HL-60 (cell line): ENCODE measurements around the gene PRRX2.

Experiments
- DNase-seq, 2 experiments: peaks; one replicate each; pipeline ENCODE4 v3.0.0-alpha.2; 2010 to 2020; ENCODE audit warnings: low read depth in 1 of 2, low spot score in 1 of 2
- H3K27ac ChIP-seq: fragments of 250-450 bp; sonication (Bioruptor Pico); replicated peaks from 2 replicates; pipeline ENCODE4 v1.5.1; 2020; ENCODE audit warnings: mild to moderate bottlenecking, moderate library complexity
- H3K27me3 ChIP-seq: fragments of 250-450 bp; sonication (Bioruptor Pico); 2 replicates; pipeline ENCODE4 v1.5.1; 2021; ENCODE audit warnings: mild to moderate bottlenecking, moderate library complexity; ENCODE audit not compliant: insufficient read depth, poor library complexity, severe bottlenecking
- H3K4me3 ChIP-seq: replicated peaks from 2 replicates; pipeline ENCODE4 v1.5.1; 2011; ENCODE audit warnings: mild to moderate bottlenecking, control low read depth, low read length; ENCODE audit not compliant: insufficient read depth
- CTCF ChIP-seq: IDR thresholded peaks from one replicate; pipeline ENCODE4 v1.5.1; 2011; ENCODE audit warnings: low read length, control low read depth, inconsistent platforms; ENCODE audit not compliant: insufficient read depth
- GABPA ChIP-seq: IDR thresholded peaks from 2 replicates; pipeline ENCODE4 v1.6.1; 2012; ENCODE audit warnings: low read depth
- POLR2AphosphoS5 ChIP-seq: IDR thresholded peaks from 2 replicates; pipeline ENCODE4 v1.6.1; 2012; ENCODE audit warnings: low read depth
- REST ChIP-seq: IDR thresholded peaks from 2 replicates; pipeline ENCODE4 v1.6.1; 2012; ENCODE audit warnings: low read depth; ENCODE audit not compliant: insufficient replicate concordance
- SPI1 ChIP-seq: IDR thresholded peaks from 2 replicates; pipeline ENCODE4 v1.6.1; 2012; ENCODE audit warnings: low read depth, mild to moderate bottlenecking, borderline replicate concordance

The PRRX2 gene

GRCh38 chr9:129756191-129756590 lies 90.7 kb downstream of the PRRX2 start:
- H3K27ac ChIP-seq = no peak overlapping the region
- H3K27me3 ChIP-seq = peaks cover 23% of the 10 kb centered on the region
- no peak for DNase-seq
- H3K4me3 ChIP-seq = no peak overlapping the region
- TF ChIP-seq POLR2AphosphoS5 = no peak
- no peak for TF ChIP-seq REST
- TF ChIP-seq CTCF = no peak
- no peak for TF ChIP-seq GABPA
- no peak for TF ChIP-seq SPI1

DNA sequence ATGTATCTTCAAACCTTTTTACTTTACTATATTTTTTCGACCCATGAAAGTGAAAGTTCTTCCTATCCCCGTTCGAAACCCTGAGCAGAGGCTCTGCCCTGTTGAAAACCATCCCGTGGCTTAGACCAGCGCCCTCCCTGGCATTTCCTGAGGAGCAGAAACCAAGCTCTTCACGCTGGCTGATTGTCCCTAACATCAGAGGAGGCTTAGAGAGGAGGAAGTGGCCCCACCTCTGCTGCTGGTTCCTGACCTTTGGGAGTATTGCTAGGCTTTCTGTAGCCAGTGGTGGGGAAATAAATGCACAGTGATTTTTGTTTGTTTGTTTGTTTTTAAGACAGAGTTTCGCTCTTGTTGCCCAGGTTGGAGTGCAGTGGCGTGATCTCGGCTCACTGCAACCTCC lies 91.6 kb downstream of the PRRX2 start:
- TF ChIP-seq REST (no peak), SPI1 (peak; percentile 52; the same call in 1 of the 2 replicates)

DNA sequence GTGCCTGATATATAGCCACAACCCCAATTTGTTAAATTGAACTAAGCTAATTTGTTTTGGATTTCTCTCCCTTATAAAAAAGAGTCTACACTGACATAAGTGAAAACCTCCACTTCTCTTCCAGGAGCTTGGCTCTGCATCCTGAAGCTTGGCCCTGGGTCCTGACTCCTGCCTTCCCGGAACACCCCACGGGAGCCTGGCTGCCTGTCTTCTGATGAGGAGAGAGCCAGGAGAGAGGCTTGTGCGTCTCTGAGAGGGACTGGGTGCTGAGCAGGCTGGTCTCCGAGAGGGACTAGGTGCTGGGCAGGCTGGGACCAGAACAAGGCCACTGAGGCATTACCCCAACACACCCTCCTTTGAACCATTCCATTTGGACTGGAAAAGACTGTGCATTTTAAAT lies 93.9 kb downstream of the PRRX2 start:
- DNase-seq = no peak
- Histone ChIP-seq H3K4me3 (no peak overlapping the region), H3K27me3 (peaks cover 2% of the 10 kb centered on the region), H3K27ac (no peak overlapping the region)
- TF ChIP-seq REST (no peak), GABPA (no peak), CTCF (no peak), POLR2AphosphoS5 (no peak), SPI1 (no peak)

More for the DNA sequence above, 91.6 kb downstream of the PRRX2 start:
- Histone ChIP-seq H3K27me3 (peaks cover 19% of the 10 kb centered on the region), H3K4me3 (no peak overlapping the region), H3K27ac (no peak overlapping the region)
- peak in 1 of 2 experiments; percentile 23 for DNase-seq
